Gastrocnemius medialis (tissue), 4 donors: Measurements from ENCODE around the gene HLA-F. TPM values are rescaled to one million over a fixed set of nuclear protein-coding genes. Genes with fewer than 3 reads are reported as not detected.

Experiments
- ATAC-seq, 2 donors: fragments of 150-250 bp; one replicate each; pipeline ENCODE4 v1.9.1; 2016
- DNase-seq, 2 donors: peaks; one replicate each; pipeline ENCODE4 v3.0.0-alpha.2; 2019
- H3K27ac ChIP-seq, 4 donors: fragments of 200-600 bp; sonication (generic); 1 replicate in 1 of 4; 2 replicates in 3 of 4; pipeline ENCODE4 v1.5.1; 2016 to 2018; ENCODE audit warnings: mild to moderate bottlenecking in 2 of 4, moderate library complexity in 1 of 4
- H3K27me3 ChIP-seq, 3 donors: fragments of 200-600 bp; sonication (generic) in 2 of 3; 1 replicate in 1 of 3; 2 replicates in 2 of 3; pipeline versions ENCODE4 v1.5.1 to v1.6.0; 2016 to 2019; ENCODE audit warnings: mild to moderate bottlenecking in 1 of 3, moderate library complexity in 1 of 3
- H3K36me3 ChIP-seq, 2 donors: fragments of 200-600 bp; sonication (generic) in 1 of 2; one replicate each; pipeline ENCODE4 v1.5.1; 2017 to 2018
- H3K4me1 ChIP-seq, 2 donors: fragments of 200-600 bp; sonication (generic) in 1 of 2; one replicate each; pipeline ENCODE4 v1.5.1; 2016 to 2017; ENCODE audit warnings: mild to moderate bottlenecking in 2 of 2
- H3K4me3 ChIP-seq, 4 donors: fragments of 200-600 bp; sonication (generic) in 3 of 4; 1 replicate in 1 of 4; 2 replicates in 3 of 4; pipeline ENCODE4 v1.5.1; 2016 to 2019; ENCODE audit warnings: mild to moderate bottlenecking in 2 of 4
- H3K9me3 ChIP-seq, 3 donors: fragments of 200-600 bp; sonication (generic) in 2 of 3; 1 replicate in 1 of 3; 2 replicates in 2 of 3; pipeline ENCODE4 v1.5.1; 2016 to 2019
- POLR2A ChIP-seq, 2 donors: fragments of 450-650 bp; IDR thresholded peaks; one replicate each; pipeline ENCODE4 v1.6.1; 2017; ENCODE audit warnings: antibody characterized with exemption in 2 of 2, mild to moderate bottlenecking in 2 of 2, moderate library complexity in 2 of 2
- in situ Hi-C, 4 donors: fragments of 200-750 bp; cut with MboI; loops; one replicate each; pipeline versions ENCODE4 v1.15.0 to v1.8.0; 2017; ENCODE audit warnings: low sequenced_read_pairs in 4 of 4
- intact Hi-C: fragments of 100-400 bp; cut with DNase I; formaldehyde crosslinking; loops from one replicate; pipeline ENCODE4 v1.15.1; 2023; ENCODE audit warnings: low total_unique reads
- total RNA-seq, 4 donors: library from RNA; depleted of rRNA; stranded (reverse); fragments of >200 nt; gene quantifications; one replicate each; pipeline versions ENCODE4 v1.1.0 to v1.2.3, GENCODE V29; 2016
- TF ChIP-seq, protein P1 (sequence below), 5 experiments: fragments of 450-650 bp in 3 of 5; fragments of 200-600 bp in 2 of 5; sonication (generic) in 2 of 5; IDR thresholded peaks in 4 of 5; conservative IDR thresholded peaks in 1 of 5; 1 replicate in 4 of 5; 2 replicates in 1 of 5; pipeline ENCODE4 v1.5.1; 2016 to 2019; ENCODE audit warnings: antibody characterized with exemption in 5 of 5, mild to moderate bottlenecking in 3 of 5, moderate library complexity in 3 of 5

HLA-F gene
- total RNA-seq, 4 donors from 2014 or later: 9.6 to 22.1 (median 13.0) TPM

DNA sequence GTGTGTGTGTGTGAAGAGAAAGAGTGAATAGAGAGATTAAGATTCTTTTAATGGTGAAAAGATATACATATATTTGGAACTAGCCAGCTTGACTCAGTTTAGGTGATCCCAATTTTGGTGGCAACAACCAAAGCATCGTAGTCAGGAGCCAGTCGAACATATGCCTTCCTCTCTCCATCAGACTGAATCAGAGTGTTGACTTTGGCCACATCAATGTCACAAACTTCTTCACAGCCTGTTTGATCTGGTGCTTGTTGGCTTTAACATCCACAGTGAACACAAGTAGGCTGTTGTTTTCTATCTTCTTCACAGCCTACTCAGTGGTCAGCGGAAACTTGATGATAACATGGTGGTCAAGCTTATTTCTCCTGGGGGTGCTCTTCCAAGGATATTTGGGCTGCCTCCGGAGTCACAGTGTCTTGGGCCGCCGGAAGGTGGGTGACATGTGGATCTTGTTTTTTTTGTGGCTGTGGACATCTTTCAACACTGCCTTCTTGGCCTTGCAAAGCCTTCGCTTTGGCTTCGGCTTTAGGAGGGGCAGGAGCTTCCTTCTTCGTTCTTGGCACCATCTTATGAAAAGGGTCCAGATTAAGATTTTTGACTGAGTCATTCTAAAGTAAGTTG, 3.4 kb downstream of the HLA-F start:
- in situ Hi-C loops: loop anchor here in 1 of 4 donors (25.0 kb wide), 1 partner anchor 261 kb away; no protein-coding TSS in a partner anchor
- ATAC-seq (no peak), DNase-seq (no peak)
- Histone ChIP-seq H3K4me3 (no peak overlapping the region), H3K27ac (no peak overlapping the region), H3K36me3 (no peaks in the 10 kb centered on the region), H3K27me3 (peaks cover 0 to 12% (median 9%) of the 10 kb centered on the region in 3 donors), H3K4me1 (no peaks in the 10 kb centered on the region), H3K9me3 (no peaks in the 10 kb centered on the region)
- TF ChIP-seq POLR2A (IDR thresholded peaks at IDR 0.05): no peak
- TF ChIP-seq, protein P1, sequence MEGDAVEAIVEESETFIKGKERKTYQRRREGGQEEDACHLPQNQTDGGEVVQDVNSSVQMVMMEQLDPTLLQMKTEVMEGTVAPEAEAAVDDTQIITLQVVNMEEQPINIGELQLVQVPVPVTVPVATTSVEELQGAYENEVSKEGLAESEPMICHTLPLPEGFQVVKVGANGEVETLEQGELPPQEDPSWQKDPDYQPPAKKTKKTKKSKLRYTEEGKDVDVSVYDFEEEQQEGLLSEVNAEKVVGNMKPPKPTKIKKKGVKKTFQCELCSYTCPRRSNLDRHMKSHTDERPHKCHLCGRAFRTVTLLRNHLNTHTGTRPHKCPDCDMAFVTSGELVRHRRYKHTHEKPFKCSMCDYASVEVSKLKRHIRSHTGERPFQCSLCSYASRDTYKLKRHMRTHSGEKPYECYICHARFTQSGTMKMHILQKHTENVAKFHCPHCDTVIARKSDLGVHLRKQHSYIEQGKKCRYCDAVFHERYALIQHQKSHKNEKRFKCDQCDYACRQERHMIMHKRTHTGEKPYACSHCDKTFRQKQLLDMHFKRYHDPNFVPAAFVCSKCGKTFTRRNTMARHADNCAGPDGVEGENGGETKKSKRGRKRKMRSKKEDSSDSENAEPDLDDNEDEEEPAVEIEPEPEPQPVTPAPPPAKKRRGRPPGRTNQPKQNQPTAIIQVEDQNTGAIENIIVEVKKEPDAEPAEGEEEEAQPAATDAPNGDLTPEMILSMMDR (IDR thresholded peaks at IDR 0.05 in 4 of 5, conservative IDR thresholded peaks at IDR 0.05 in 1 of 5): no peak
- intact Hi-C loops: no loop called here

DNA sequence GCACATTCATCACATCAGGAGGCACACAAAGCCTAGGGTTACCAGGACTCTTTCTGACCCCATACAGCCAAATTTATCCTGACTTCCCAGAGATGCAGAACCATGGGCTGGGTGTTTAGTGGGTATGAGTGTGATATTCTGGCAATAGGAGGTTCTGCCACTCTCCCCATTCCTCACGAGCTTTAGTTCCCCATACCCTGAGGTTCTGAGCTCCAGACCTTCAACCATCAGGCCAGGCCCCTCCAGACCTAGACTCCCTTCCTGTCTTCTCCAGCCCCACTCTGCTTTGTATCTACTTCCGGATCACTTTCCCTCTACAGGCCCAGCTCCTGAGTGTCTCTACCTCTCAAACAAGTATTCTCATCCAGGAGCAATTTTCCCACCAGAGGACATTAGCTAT, 4.4 kb downstream of the HLA-F start:
- Histone ChIP-seq H3K4me1 (no peaks in the 10 kb centered on the region), H3K36me3 (no peaks in the 10 kb centered on the region), H3K9me3 (no peaks in the 10 kb centered on the region), H3K27ac (no peak overlapping the region), H3K27me3 (peaks cover 0 to 9% (median 8%) of the 10 kb centered on the region in 3 donors), H3K4me3 (no peak overlapping the region)
- no peak for TF ChIP-seq POLR2A (IDR thresholded peaks at IDR 0.05)
- TF ChIP-seq, protein P1 (IDR thresholded peaks at IDR 0.05 in 4 of 5, conservative IDR thresholded peaks at IDR 0.05 in 1 of 5): no peak
- intact Hi-C loops (no loop called here), in situ Hi-C loops (loop anchor here in 1 of 4 donors (25.0 kb wide), 1 partner anchor 260 kb away; no protein-coding TSS in a partner anchor)
- DNase-seq (no peak), ATAC-seq (no peak)

DNA sequence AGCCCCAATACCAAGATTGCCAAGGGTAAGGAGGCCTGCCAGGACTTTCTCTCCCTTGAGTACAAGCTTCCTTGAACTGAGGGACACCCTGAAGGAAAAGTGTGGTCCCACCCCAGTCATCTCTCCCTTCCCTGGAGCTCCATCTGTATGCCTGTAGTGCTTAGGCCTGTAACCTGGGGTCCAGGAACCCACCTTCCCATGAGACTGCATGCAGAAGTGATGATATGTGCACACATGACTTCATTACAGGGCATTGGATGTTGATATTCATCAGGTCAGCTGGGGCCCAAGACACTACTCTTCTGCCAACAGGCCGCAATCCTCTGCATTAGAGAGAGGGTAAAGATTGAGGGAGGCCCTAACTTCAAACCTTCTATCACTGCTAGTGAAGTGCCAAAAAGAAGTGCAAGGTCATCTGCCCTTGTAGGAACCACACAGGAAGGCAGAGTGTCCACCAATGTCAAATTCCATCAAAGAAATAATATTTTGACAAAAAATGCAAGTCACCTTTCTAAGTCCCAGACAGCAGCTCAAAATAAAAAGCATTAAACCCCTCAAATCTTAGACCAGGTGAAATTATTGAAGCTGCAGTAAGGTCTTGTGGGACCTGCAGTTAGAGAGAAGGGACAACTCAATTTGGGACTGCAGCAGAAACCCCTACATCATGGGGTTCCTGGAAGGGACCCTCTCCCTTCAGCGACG, 5.1 kb downstream of the HLA-F start:
- H3K9me3 ChIP-seq: no peaks in the 10 kb centered on the region
- DNase-seq (no peak), ATAC-seq (no peak)
- no peak overlapping the region for H3K4me3 ChIP-seq
- TF ChIP-seq, protein P1 (IDR thresholded peaks at IDR 0.05 in 4 of 5, conservative IDR thresholded peaks at IDR 0.05 in 1 of 5): no peak
- TF ChIP-seq POLR2A (IDR thresholded peaks at IDR 0.05): no peak
- no peaks in the 10 kb centered on the region for H3K4me1 ChIP-seq
- H3K27me3 ChIP-seq: peaks cover 0 to 7% (median 7%) of the 10 kb centered on the region in 3 donors
- in situ Hi-C loops: loop anchor here in 1 of 4 donors (25.0 kb wide), 1 partner anchor 259 kb away; no protein-coding TSS in a partner anchor
- intact Hi-C loops: no loop called here
- H3K27ac ChIP-seq: no peak overlapping the region
- no peaks in the 10 kb centered on the region for H3K36me3 ChIP-seq

DNA sequence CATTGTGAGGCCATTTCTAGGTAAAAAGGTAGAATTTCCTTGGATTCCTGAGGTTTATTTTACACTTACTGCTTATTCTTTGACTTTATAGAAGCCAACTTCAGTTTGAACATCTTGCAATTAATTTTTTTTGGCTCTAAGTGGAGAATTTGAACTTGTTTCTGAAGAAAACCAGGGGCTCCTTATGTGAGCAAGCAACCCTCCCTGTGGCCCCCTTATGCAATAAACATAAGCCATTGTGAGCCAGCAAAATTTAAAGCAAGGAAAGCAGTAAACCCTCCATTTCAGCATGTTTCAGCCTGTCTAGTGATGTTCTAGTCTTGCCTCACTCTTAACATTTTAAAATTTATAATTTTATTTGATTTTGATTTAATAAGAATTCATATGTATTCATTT, 5.6 kb downstream of the HLA-F start:
- ATAC-seq: no peak
- no peak for DNase-seq
- Histone ChIP-seq H3K4me3 (no peak overlapping the region), H3K4me1 (no peaks in the 10 kb centered on the region), H3K27ac (no peak overlapping the region), H3K27me3 (peaks cover 0 to 2% (median 2%) of the 10 kb centered on the region in 3 donors), H3K9me3 (no peaks in the 10 kb centered on the region), H3K36me3 (no peaks in the 10 kb centered on the region)
- TF ChIP-seq, protein P1 (IDR thresholded peaks at IDR 0.05 in 4 of 5, conservative IDR thresholded peaks at IDR 0.05 in 1 of 5): no peak
- no peak for TF ChIP-seq POLR2A (IDR thresholded peaks at IDR 0.05)
- intact Hi-C loops (no loop called here), in situ Hi-C loops (loop anchor here in 1 of 4 donors (25.0 kb wide), 1 partner anchor 258 kb away; no protein-coding TSS in a partner anchor)
